ENCODE data around the gene VDR.

The VDR gene

GRCh38 chr12:47791874-47792273 lies 112.9 kb downstream of the VDR start:
- DNase-seq (ENCODE audit: low read depth, low spot score), result no peak
- H3K4me3 ChIP-seq (ENCODE audit: low read length), result no peak overlapping the region

All from Jurkat, Clone E6-1 (cell line).